K562 (cell line): ENCODE measurements around the gene TMEM229B.

ENCODE experiments used
- GTF2F1 ChIP-seq: IDR thresholded peaks from 2 replicates; pipeline ENCODE4 v1.6.1; 2011; ENCODE audit warnings: low read depth, low read length, improper control_type of control experiment
- ZNF668 ChIP-seq: fragments of 250-450 bp; sonication (Bioruptor Pico); IDR thresholded peaks from 2 replicates; pipeline ENCODE4 v1.8.0; 2022; ENCODE audit warnings: mild to moderate bottlenecking, inconsistent platforms
- TF ChIP-seq, protein P1 (sequence below): sonication (generic); formaldehyde crosslinking; IDR thresholded peaks from 2 replicates; pipeline ENCODE4 v1.8.1; 2023; ENCODE audit warnings: mild to moderate bottlenecking, missing genetic modification reagents

DNA sequence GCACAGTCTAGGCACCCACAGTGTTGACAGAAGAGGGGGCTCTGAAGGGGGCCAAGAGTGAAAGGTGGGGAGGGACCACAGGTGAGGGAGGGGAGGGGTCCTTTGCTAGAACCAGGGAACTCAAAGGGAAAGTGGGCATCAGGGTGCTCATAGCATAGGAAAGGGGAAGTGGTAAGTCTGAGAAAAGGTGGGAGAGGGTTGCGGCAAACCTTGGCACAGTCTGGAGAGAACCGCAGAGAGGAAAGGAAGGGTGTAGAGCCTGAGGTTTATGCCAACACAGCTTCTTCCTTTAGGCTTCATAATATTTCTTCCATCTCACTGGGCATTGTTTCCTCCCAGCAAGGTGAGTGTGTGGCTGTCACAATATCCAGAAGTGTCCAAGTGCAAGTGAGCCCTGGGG is 65.1 kb downstream of the TMEM229B start:
- TF ChIP-seq GTF2F1 (no peak), ZNF668 (CRISPR knock-in tag) (no peak)
- TF ChIP-seq, protein P1, sequence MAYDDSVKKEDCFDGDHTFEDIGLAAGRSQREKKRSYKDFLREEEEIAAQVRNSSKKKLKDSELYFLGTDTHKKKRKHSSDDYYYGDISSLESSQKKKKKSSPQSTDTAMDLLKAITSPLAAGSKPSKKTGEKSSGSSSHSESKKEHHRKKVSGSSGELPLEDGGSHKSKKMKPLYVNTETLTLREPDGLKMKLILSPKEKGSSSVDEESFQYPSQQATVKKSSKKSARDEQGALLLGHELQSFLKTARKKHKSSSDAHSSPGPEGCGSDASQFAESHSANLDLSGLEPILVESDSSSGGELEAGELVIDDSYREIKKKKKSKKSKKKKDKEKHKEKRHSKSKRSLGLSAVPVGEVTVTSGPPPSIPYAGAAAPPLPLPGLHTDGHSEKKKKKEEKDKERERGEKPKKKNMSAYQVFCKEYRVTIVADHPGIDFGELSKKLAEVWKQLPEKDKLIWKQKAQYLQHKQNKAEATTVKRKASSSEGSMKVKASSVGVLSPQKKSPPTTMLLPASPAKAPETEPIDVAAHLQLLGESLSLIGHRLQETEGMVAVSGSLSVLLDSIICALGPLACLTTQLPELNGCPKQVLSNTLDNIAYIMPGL (CRISPR knock-in tag): no peak
